GM23248 (cell line): ENCODE results near the gene SPATS2L. TPM values are rescaled to one million over a fixed set of nuclear protein-coding genes. Genes with fewer than 3 reads are reported as not detected.

Experiments used
- DNase-seq: peaks from one replicate; pipeline ENCODE4 v3.0.0-alpha.2; 2015
- H2AFZ ChIP-seq: fragments of 200-600 bp; sonication (generic); 2 replicates; pipeline ENCODE4 v1.6.1; 2016; ENCODE audit warnings: antibody characterized with exemption
- H3F3A ChIP-seq: fragments of 200-600 bp; sonication (generic); 2 replicates; pipeline ENCODE4 v1.6.1; 2016; ENCODE audit warnings: mild to moderate bottlenecking, antibody characterized with exemption, mixed run types; ENCODE audit not compliant: insufficient read depth
- H3K27ac ChIP-seq: fragments of 200-600 bp; sonication (generic); 2 replicates; pipeline ENCODE4 v1.5.1; 2016; ENCODE audit warnings: mild to moderate bottlenecking
- H3K27me3 ChIP-seq: fragments of 200-600 bp; sonication (generic); replicated peaks from 2 replicates; pipeline ENCODE4 v1.6.1; 2016; ENCODE audit warnings: mild to moderate bottlenecking; ENCODE audit not compliant: insufficient read depth
- H3K36me3 ChIP-seq: fragments of 200-600 bp; sonication (generic); 2 replicates; pipeline ENCODE4 v1.6.1; 2016; ENCODE audit warnings: low read depth, mild to moderate bottlenecking
- H3K4me1 ChIP-seq: fragments of 200-600 bp; sonication (generic); 2 replicates; pipeline ENCODE4 v1.6.1; 2016; ENCODE audit warnings: mild to moderate bottlenecking; ENCODE audit not compliant: insufficient read depth
- H3K4me2 ChIP-seq: fragments of 200-600 bp; sonication (generic); one replicate; pipeline ENCODE4 v1.6.1; 2016; ENCODE audit warnings: mild to moderate bottlenecking; ENCODE audit not compliant: unreplicated experiment
- H3K4me3 ChIP-seq: fragments of 200-600 bp; sonication (generic); 2 replicates; pipeline ENCODE4 v1.5.1; 2016; ENCODE audit warnings: mild to moderate bottlenecking
- H3K79me2 ChIP-seq: fragments of 200-600 bp; sonication (generic); 2 replicates; pipeline ENCODE4 v1.6.1; 2016; ENCODE audit warnings: mild to moderate bottlenecking; ENCODE audit not compliant: insufficient read depth
- H3K9ac ChIP-seq: fragments of 200-600 bp; sonication (generic); 2 replicates; pipeline ENCODE4 v1.6.1; 2016; ENCODE audit warnings: mild to moderate bottlenecking
- H3K9me2 ChIP-seq: fragments of 200-600 bp; sonication (generic); 2 replicates; pipeline ENCODE4 v1.6.1; 2016; ENCODE audit warnings: mixed run types, mild to moderate bottlenecking, moderate library complexity; ENCODE audit not compliant: insufficient read depth
- H3K9me3 ChIP-seq: fragments of 200-600 bp; sonication (generic); one replicate; pipeline ENCODE4 v1.6.1; 2017; ENCODE audit warnings: low read depth
- H4K20me1 ChIP-seq: fragments of 200-600 bp; sonication (generic); 2 replicates; pipeline ENCODE4 v1.6.0; 2016; ENCODE audit not compliant: insufficient read depth
- EZH2 ChIP-seq: fragments of 200-600 bp; sonication (generic); IDR thresholded peaks from 2 replicates; pipeline ENCODE4 v1.6.1; 2018; ENCODE audit warnings: antibody characterized with exemption, mild to moderate bottlenecking; ENCODE audit not compliant: insufficient read depth, poor library complexity, severe bottlenecking
- EZH2phosphoT487 ChIP-seq: fragments of 200-600 bp; sonication (generic); IDR thresholded peaks from 2 replicates; pipeline ENCODE4 v1.6.1; 2018; ENCODE audit warnings: antibody characterized with exemption, moderate library complexity, mild to moderate bottlenecking, low read depth; ENCODE audit not compliant: insufficient read depth
- whole genome bisulfite sequencing, 2 experiments: methylation state at CpG; one replicate each; pipeline ENCODE4 v1.1.6; 2015 to 2017; ENCODE audit warnings: low lambda C conversion rate in 2 of 2, low coverage in 1 of 2; ENCODE audit errors: missing lambda C conversion rate in 2 of 2; 5-methylcytosine and 5-hydroxymethylcytosine counted together
- in situ Hi-C: fragments of 300-500 bp; cut with MboI; formaldehyde crosslinking; loops from 2 replicates; pipeline ENCODE4 v1.15.0; 2020
- polyA plus RNA-seq: library from polyadenylated mRNA; unstranded; fragments of >200 nt; fragmentation: Nextera tagmentation; extraction: Ambion mirVana; gene quantifications from 2 replicates; pipeline ENCODE4 v1.2.1, GENCODE V29; 2016
- total RNA-seq: library from RNA; depleted of rRNA; stranded (reverse); fragments of >200 nt; shearing (Covaris generic); gene quantifications from 2 replicates; pipeline ENCODE4 v1.2.3, GENCODE V29; 2014

Gene SPATS2L
- total and polyA plus RNA-seq, 2 experiments from 2014 or later, result 78.3 to 128 TPM

- TF ChIP-seq EZH2, result no peak
- TF ChIP-seq EZH2phosphoT487, result no peak
- no peaks in the 10 kb centered on the region for H3K79me2 ChIP-seq
- peaks cover 24% of the 10 kb centered on the region for H3K4me1 ChIP-seq
- no peaks in the 10 kb centered on the region for H3K9me2 ChIP-seq
- no peaks in the 10 kb centered on the region for H3K27me3 ChIP-seq
- peaks cover 4% of the 10 kb centered on the region; the same call in 1 of the 2 replicates for H3K36me3 ChIP-seq
- 79% methylated on average over 4 of the region's 4 CpGs for WGBS, 2 experiments
- no peaks in the 10 kb centered on the region for H3K9me3 ChIP-seq
- H4K20me1 ChIP-seq, result no peaks in the 10 kb centered on the region
- no peak overlapping the region for H3K4me3 ChIP-seq
- no peak overlapping the region for H3K9ac ChIP-seq
- H3K27ac ChIP-seq, result no peak overlapping the region
- in situ Hi-C loops, result loop anchor here (10.0 kb wide), 1 partner anchor 509 kb away; no protein-coding TSS in a partner anchor
- no peak overlapping the region for H2AFZ ChIP-seq
- peaks cover 39% of the 10 kb centered on the region for H3F3A ChIP-seq
- no peak overlapping the region for H3K4me2 ChIP-seq
- DNase-seq, result peak; percentile 26
These were observed 177.3 kb downstream of the SPATS2L start for GRCh38 chr2:200483729-200484198.

GRCh38 chr2:200484934-200485333, 178.4 kb downstream of the SPATS2L start:
- Histone ChIP-seq H3K36me3 (no peaks in the 10 kb centered on the region; the same call in 1 of the 2 replicates), H3K27me3 (no peaks in the 10 kb centered on the region), H3K4me2 (no peak overlapping the region), H3F3A (peaks cover 31% of the 10 kb centered on the region), H3K4me1 (peaks cover 12% of the 10 kb centered on the region), H3K9me3 (no peaks in the 10 kb centered on the region), H2AFZ (no peak overlapping the region), H4K20me1 (no peaks in the 10 kb centered on the region), H3K9me2 (no peaks in the 10 kb centered on the region), H3K79me2 (no peaks in the 10 kb centered on the region), H3K27ac (no peak overlapping the region), H3K4me3 (no peak overlapping the region), H3K9ac (no peak overlapping the region)
- DNase-seq, result peak; percentile 31
- in situ Hi-C loops, result loop anchor here (10.0 kb wide), 1 partner anchor 510 kb away; no protein-coding TSS in a partner anchor
- 54 to 60% methylated on average over 3 of the region's 3 CpGs for WGBS, 2 experiments
- TF ChIP-seq EZH2 (no peak), EZH2phosphoT487 (no peak)

GRCh38 chr2:200486529-200486928, 180.0 kb downstream of the SPATS2L start:
- 55 to 62% methylated on average over 2 of the region's 2 CpGs for WGBS, 2 experiments
- H3K36me3 ChIP-seq, result peaks cover 5% of the 10 kb centered on the region; the same call in 1 of the 2 replicates
- in situ Hi-C loops, result loop anchor here (10.0 kb wide), 1 partner anchor 512 kb away; no protein-coding TSS in a partner anchor
- H3K4me2 ChIP-seq, result no peak overlapping the region
- TF ChIP-seq EZH2phosphoT487, result no peak
- no peak for TF ChIP-seq EZH2
- no peak for DNase-seq
- H3F3A ChIP-seq, result peaks cover 18% of the 10 kb centered on the region; the same call in 1 of the 2 replicates
- H3K79me2 ChIP-seq, result no peaks in the 10 kb centered on the region
- H3K9me2 ChIP-seq, result no peaks in the 10 kb centered on the region
- no peaks in the 10 kb centered on the region for H3K9me3 ChIP-seq
- H3K9ac ChIP-seq, result no peak overlapping the region
- H3K27me3 ChIP-seq, result no peaks in the 10 kb centered on the region
- no peak overlapping the region for H3K4me3 ChIP-seq
- H3K27ac ChIP-seq, result no peak overlapping the region
- H2AFZ ChIP-seq, result no peak overlapping the region
- H4K20me1 ChIP-seq, result no peaks in the 10 kb centered on the region
- peaks cover 6% of the 10 kb centered on the region for H3K4me1 ChIP-seq

GRCh38 chr2:200488169-200488568, 181.7 kb downstream of the SPATS2L start:
- H3K9ac ChIP-seq, result no peak overlapping the region
- H3K4me1 ChIP-seq, result peaks cover 6% of the 10 kb centered on the region
- H3K9me2 ChIP-seq, result no peaks in the 10 kb centered on the region
- TF ChIP-seq EZH2 (no peak), EZH2phosphoT487 (no peak)
- H3K27me3 ChIP-seq, result no peaks in the 10 kb centered on the region
- WGBS, 2 experiments, result 97 to 100% methylated on average over 4 of the region's 4 CpGs
- in situ Hi-C loops, result loop anchor here (10.0 kb wide), 1 partner anchor 513 kb away; no protein-coding TSS in a partner anchor
- H3K9me3 ChIP-seq, result no peaks in the 10 kb centered on the region
- H3K36me3 ChIP-seq, result peaks cover 18% of the 10 kb centered on the region
- no peaks in the 10 kb centered on the region for H3K79me2 ChIP-seq
- no peak overlapping the region for H3K4me2 ChIP-seq
- peaks cover 18% of the 10 kb centered on the region; the same call in 1 of the 2 replicates for H3F3A ChIP-seq
- no peak overlapping the region for H2AFZ ChIP-seq
- no peak for DNase-seq
- H3K4me3 ChIP-seq, result no peak overlapping the region
- no peaks in the 10 kb centered on the region for H4K20me1 ChIP-seq
- no peak overlapping the region for H3K27ac ChIP-seq
